Thymus (tissue), 11 donors: ENCODE data around the gene ELAVL1. TPM values are rescaled to one million over a fixed set of nuclear protein-coding genes. Genes with fewer than 3 reads are reported as not detected.
"Not testable (repeated sequence)": the region's sequence is repeated elsewhere in the genome, so short reads cannot be mapped to it uniquely, and the experiment has no call there.

ENCODE experiments used
- DNase-seq, 9 donors: peaks; one replicate each; pipeline ENCODE4 v3.0.0-alpha.2; 2013; ENCODE audit warnings: low spot score in 9 of 9, low read depth in 6 of 9, missing footprints in 1 of 9
- H3K27ac ChIP-seq, 2 donors: one replicate each; pipeline ENCODE4 v1.5.1; 2013; ENCODE audit warnings: control low read depth in 1 of 2, low read depth in 1 of 2, low read length in 1 of 2, mild to moderate bottlenecking in 1 of 2, moderate library complexity in 1 of 2
- H3K27me3 ChIP-seq, 2 donors: one replicate each; pipeline ENCODE4 v1.5.1; 2013; ENCODE audit warnings: low read length in 1 of 2; ENCODE audit not compliant: control insufficient read depth in 2 of 2, insufficient read depth in 1 of 2
- H3K36me3 ChIP-seq, 2 donors: one replicate each; pipeline ENCODE4 v1.5.1; 2013; ENCODE audit warnings: low read length in 1 of 2, mild to moderate bottlenecking in 1 of 2, moderate library complexity in 1 of 2; ENCODE audit not compliant: control insufficient read depth in 2 of 2, insufficient read depth in 2 of 2
- H3K4me1 ChIP-seq, 2 donors: one replicate each; pipeline ENCODE4 v1.5.1; 2013; ENCODE audit warnings: low read length in 2 of 2; ENCODE audit not compliant: control insufficient read depth in 2 of 2, insufficient read depth in 2 of 2
- H3K4me3 ChIP-seq, 2 donors: one replicate each; pipeline ENCODE4 v1.5.1; 2013; ENCODE audit warnings: low read length in 2 of 2, control low read depth in 1 of 2, mild to moderate bottlenecking in 1 of 2
- H3K9me3 ChIP-seq, 2 donors: one replicate each; pipeline ENCODE4 v1.5.1; 2013; ENCODE audit warnings: low read length in 1 of 2, mild to moderate bottlenecking in 1 of 2; ENCODE audit not compliant: control insufficient read depth in 2 of 2, insufficient read depth in 1 of 2
- WGBS: extraction: QIAGEN DNeasy Blood & Tissue Kit; methylation state at CpG from one replicate; pipeline ENCODE4 v1.1.7; 2013; 5-methylcytosine and 5-hydroxymethylcytosine counted together
- polyA plus RNA-seq: library from polyadenylated mRNA; stranded (reverse); fragments of 200-250 nt; gene quantifications from one replicate; pipeline ENCODE4 v1.2.3, GENCODE V29; 2013
- total RNA-seq: library from RNA; stranded (reverse); fragments of 120-200 nt; gene quantifications from one replicate; pipeline ENCODE4 v1.2.4, GENCODE V29; 2013
- donor health status: healthy.

ELAVL1 gene
- total and polyA plus RNA-seq, 2 donors: 20.8 to 45.6 TPM

GRCh38 chr19:7961920-7962626, 43.4 kb downstream of the ELAVL1 start:
- peaks cover 0 to 1% of the 10 kb centered on the region in 2 donors for H3K9me3 ChIP-seq
- H3K27me3 ChIP-seq: no peaks in the 10 kb centered on the region
- no peak for DNase-seq
- H3K27ac ChIP-seq: no peak overlapping the region
- H3K4me3 ChIP-seq: no peak overlapping the region
- H3K36me3 ChIP-seq: peaks cover 67 to 85% of the 10 kb centered on the region in 2 donors
- WGBS: 97% methylated on average over 13 of the region's 13 CpGs
- no peaks in the 10 kb centered on the region for H3K4me1 ChIP-seq

- peaks cover 59 to 75% of the 10 kb centered on the region in 2 donors for H3K36me3 ChIP-seq
- 98% methylated on average over 4 of the region's 4 CpGs for WGBS
- H3K9me3 ChIP-seq, H3K4me1 ChIP-seq, H3K27ac ChIP-seq, DNase-seq, H3K4me3 ChIP-seq, H3K27me3 ChIP-seq: not testable (repeated sequence)
These were observed 44.4 kb downstream of the ELAVL1 start for GRCh38 chr19:7961082-7961481.

- 38% methylated on average over 6 of the region's 6 CpGs for WGBS
- peaks cover 0 to 1% of the 10 kb centered on the region in 2 donors for H3K9me3 ChIP-seq
- H3K27ac ChIP-seq: no peak overlapping the region
- no peaks in the 10 kb centered on the region for H3K4me1 ChIP-seq
- no peak for DNase-seq
- peaks cover 45 to 58% of the 10 kb centered on the region in 2 donors for H3K36me3 ChIP-seq
- H3K4me3 ChIP-seq: no peak overlapping the region
- no peaks in the 10 kb centered on the region for H3K27me3 ChIP-seq
These were observed 46.2 kb downstream of the ELAVL1 start for GRCh38 chr19:7959211-7959610.

- Histone ChIP-seq H3K36me3 (peaks cover 19 to 27% of the 10 kb centered on the region in 2 donors), H3K4me3 (no peak overlapping the region), H3K27ac (no peak overlapping the region), H3K4me1 (peaks cover 0 to 2% of the 10 kb centered on the region in 2 donors), H3K9me3 (no peaks in the 10 kb centered on the region), H3K27me3 (no peaks in the 10 kb centered on the region)
- DNase-seq: peak in 1 of 9 donors; percentile 14
- 96% methylated on average over 11 of the region's 11 CpGs for WGBS
These were observed 49.7 kb downstream of the ELAVL1 start for GRCh38 chr19:7955696-7956095.

GRCh38 chr19:7953576-7953975, 51.9 kb downstream of the ELAVL1 start:
- Histone ChIP-seq H3K27ac (no peak overlapping the region), H3K36me3 (peaks cover 8 to 13% of the 10 kb centered on the region in 2 donors), H3K9me3 (no peaks in the 10 kb centered on the region), H3K4me3 (no peak overlapping the region), H3K27me3 (no peaks in the 10 kb centered on the region), H3K4me1 (peaks cover 0 to 2% of the 10 kb centered on the region in 2 donors)
- WGBS: 88% methylated on average over 7 of the region's 7 CpGs
- DNase-seq: no peak

DNA sequence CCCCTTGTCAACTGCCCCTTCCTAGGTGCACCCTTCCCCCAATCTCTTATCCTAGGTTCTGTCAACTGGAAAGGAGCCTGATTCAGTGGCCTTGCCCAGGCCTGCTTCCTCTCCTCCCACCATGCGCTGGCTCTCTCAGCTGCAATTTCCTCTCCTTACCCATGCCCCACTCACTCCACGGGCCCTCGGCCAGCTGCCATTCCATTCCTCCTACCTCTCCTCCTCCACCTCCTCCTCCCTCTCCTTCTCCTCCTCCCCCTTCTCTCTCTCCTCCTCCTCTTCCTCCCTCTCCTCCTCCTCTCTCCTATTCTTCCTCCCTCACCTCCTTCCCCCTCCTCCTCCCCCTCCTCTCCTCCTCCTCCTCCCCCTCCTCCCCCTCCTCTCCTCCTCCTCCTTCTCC, 52.4 kb downstream of the ELAVL1 start:
- H3K27ac ChIP-seq: no peak overlapping the region
- no peak for DNase-seq
- no peaks in the 10 kb centered on the region for H3K9me3 ChIP-seq
- H3K4me1 ChIP-seq: peaks cover 0 to 2% of the 10 kb centered on the region in 2 donors
- H3K36me3 ChIP-seq: peaks cover 4 to 8% of the 10 kb centered on the region in 2 donors
- WGBS: 43% methylated on average over 3 of the region's 3 CpGs
- no peak overlapping the region for H3K4me3 ChIP-seq
- H3K27me3 ChIP-seq: no peaks in the 10 kb centered on the region

DNA sequence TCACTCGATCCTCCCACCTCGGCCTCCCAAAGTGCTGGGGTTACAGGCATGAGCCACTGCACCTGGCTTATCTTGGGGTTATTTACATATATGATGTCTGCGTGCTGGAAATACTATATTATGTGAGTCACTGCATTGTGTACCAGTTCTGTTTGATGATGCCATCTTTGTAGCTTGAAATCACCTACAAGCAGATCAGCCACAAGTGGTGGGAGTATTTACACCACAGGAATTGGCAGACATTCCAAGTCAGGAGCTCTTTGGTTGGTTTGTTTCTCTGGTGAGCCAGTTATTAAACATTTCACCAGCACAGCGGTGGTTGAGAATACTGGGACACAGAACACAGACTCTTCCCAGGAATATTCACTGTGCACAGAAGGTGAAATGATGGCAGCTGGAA, 57.5 kb downstream of the ELAVL1 start:
- no peaks in the 10 kb centered on the region for H3K9me3 ChIP-seq
- no peak for DNase-seq
- no peak overlapping the region for H3K4me3 ChIP-seq
- H3K27ac ChIP-seq: no peak overlapping the region
- H3K4me1 ChIP-seq: peaks cover 2 to 7% of the 10 kb centered on the region in 2 donors
- no peaks in the 10 kb centered on the region for H3K36me3 ChIP-seq
- WGBS: 97% methylated on average over 4 of the region's 4 CpGs
- H3K27me3 ChIP-seq: no peaks in the 10 kb centered on the region

- Histone ChIP-seq H3K9me3 (no peaks in the 10 kb centered on the region), H3K27ac (peak overlapping the region; percentile 81 to 83), H3K36me3 (peaks cover 11% of the 10 kb centered on the region in 2 donors), H3K4me1 (peaks cover 8 to 15% of the 10 kb centered on the region in 2 donors), H3K4me3 (peak overlapping the region; percentile 86 to 94), H3K27me3 (no peaks in the 10 kb centered on the region)
- WGBS: 31% methylated on average over 18 of the region's 18 CpGs
- DNase-seq: peak; percentile 73 to 95 (median 91)
These were observed 61.2 kb downstream of the ELAVL1 start for GRCh38 chr19:7944177-7944761.

GRCh38 chr19:7943444-7944176, 61.8 kb downstream of the ELAVL1 start, which contains the start of gene TIMM44:
Gene TIMM44, minus strand, starts transcription at chr19:7943666. Its CDS starts 15 bp downstream, at chr19:7943651.
- Histone ChIP-seq H3K4me3 (peak within 1 kb of the TSS; percentile 86 to 94), H3K36me3 (peaks cover 11 to 14% of the 10 kb centered on the region in 2 donors), H3K27me3 (no peaks in the 10 kb centered on the region), H3K9me3 (no peaks in the 10 kb centered on the region), H3K4me1 (peaks cover 8 to 15% of the 10 kb centered on the region in 2 donors), H3K27ac (peak within 1 kb of the TSS; percentile 81 to 96)
- under 1% methylated on average over 56 of the region's 56 CpGs for WGBS
- DNase-seq: peak; percentile 92 to 99 (median 97)
